Right lobe of liver (tissue), 4 donors: ENCODE results near the gene TSC22D1.

Experiments
- POLR2A ChIP-seq: fragments of 450-650 bp; IDR thresholded peaks from one replicate; pipeline ENCODE4 v1.6.1; 2017; ENCODE audit warnings: antibody characterized with exemption, mild to moderate bottlenecking
- TF ChIP-seq, protein P1 (sequence below), 4 donors: fragments of 200-600 bp in 3 of 4; fragments of 450-650 bp in 1 of 4; IDR thresholded peaks; one replicate each; pipeline versions ENCODE4 v1.5.1 to v1.8.0; 2016 to 2022; ENCODE audit warnings: antibody characterized with exemption in 4 of 4, mild to moderate bottlenecking in 2 of 4
- donor health status: DM: no; HTN: no; CAD: no.
- donor health status: DM: no; HTN: no; CAD: no.
- donor health status: DM: no; HTN: yes; CAD: no.

GRCh38 chr13:44497801-44498200, 78.3 kb downstream of the TSC22D1 start:
- TF ChIP-seq, protein P1, sequence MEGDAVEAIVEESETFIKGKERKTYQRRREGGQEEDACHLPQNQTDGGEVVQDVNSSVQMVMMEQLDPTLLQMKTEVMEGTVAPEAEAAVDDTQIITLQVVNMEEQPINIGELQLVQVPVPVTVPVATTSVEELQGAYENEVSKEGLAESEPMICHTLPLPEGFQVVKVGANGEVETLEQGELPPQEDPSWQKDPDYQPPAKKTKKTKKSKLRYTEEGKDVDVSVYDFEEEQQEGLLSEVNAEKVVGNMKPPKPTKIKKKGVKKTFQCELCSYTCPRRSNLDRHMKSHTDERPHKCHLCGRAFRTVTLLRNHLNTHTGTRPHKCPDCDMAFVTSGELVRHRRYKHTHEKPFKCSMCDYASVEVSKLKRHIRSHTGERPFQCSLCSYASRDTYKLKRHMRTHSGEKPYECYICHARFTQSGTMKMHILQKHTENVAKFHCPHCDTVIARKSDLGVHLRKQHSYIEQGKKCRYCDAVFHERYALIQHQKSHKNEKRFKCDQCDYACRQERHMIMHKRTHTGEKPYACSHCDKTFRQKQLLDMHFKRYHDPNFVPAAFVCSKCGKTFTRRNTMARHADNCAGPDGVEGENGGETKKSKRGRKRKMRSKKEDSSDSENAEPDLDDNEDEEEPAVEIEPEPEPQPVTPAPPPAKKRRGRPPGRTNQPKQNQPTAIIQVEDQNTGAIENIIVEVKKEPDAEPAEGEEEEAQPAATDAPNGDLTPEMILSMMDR (IDR thresholded peaks at IDR 0.05), result no peak
- TF ChIP-seq POLR2A, result no peak
